ENCODE measurements around the gene PSMB11. TPM values are rescaled to one million over a fixed set of nuclear protein-coding genes. Genes with fewer than 3 reads are reported as not detected.
A peak's percentile ranks its signal among the peaks of the same experiment; 100 is the strongest.

The PSMB11 gene
- total RNA-seq, 1 experiment from 2014 or later, result not detected

DNA sequence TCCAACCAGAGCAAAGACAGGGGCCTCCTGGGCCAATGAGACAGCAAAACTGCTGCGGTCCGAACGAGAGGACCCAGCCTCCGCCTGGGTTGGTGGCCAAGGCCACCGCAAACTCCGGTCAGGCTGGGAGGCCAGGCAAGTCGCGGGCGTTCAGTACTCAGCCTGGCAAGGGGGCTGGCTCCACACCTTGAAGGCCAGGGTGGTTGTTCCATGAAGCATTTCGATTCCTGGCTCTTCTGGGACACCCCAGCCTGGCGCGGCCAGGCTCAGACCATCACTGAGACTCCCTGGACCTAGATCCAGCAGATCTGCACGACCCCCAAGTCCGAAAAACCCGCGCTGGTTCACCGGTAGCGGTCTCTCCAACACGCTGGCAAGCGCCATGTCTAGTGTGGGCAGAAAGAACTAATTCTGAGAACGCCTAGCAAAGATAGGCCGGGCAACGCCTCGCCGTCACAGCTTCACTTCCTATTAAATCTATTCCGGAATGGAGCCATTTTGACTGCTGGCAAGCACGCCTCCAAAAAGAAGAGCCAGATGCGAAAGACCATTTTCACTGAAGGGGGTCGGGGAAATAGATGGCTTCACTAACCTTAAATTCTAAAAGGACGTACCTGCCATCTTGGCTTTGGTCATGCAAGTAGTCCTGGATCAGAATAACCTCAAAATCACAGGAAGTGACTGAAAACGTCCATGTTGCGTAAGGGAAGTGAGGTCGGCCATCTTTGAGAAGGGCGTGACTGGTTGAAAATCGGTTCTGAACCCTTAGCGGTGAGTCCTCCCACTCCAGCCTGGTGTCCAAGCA, 7.3 kb upstream of the PSMB11 start, which contains the start of gene PSMB5:
TSS of gene PSMB5 (minus strand) at position 403 of the 805 bp plus-strand sequence. CDS start at position 384, 19 bp downstream.
- Histone ChIP-seq H3K9me2 (replicated peaks; ENCODE audit: low read length) (no peaks in the 10 kb centered on the region), H3K4me2 (ENCODE audit: low read length) (peak within 1 kb of the TSS; percentile 90), H3K27me3 (ENCODE audit: low read length) (no peaks in the 10 kb centered on the region), H3F3A (ENCODE audit: low read length, unreplicated experiment) (peaks cover 4% of the 10 kb centered on the region), H3K4me3 (ENCODE audit: low read length) (peak within 1 kb of the TSS; percentile 89), H3K9me3 (ENCODE audit: low read length) (no peaks in the 10 kb centered on the region), H4K20me1 (ENCODE audit: low read length) (no peaks in the 10 kb centered on the region), H3K36me3 (ENCODE audit: low read depth, low read length) (peaks cover 20% of the 10 kb centered on the region), H2AFZ (ENCODE audit: low read length) (peak within 1 kb of the TSS; percentile 91), H3K9ac (ENCODE audit: low read length) (peak within 1 kb of the TSS; percentile 99), H3K79me2 (ENCODE audit: low read length) (peaks cover 42% of the 10 kb centered on the region), H3K27ac (ENCODE audit: low read length) (peak within 1 kb of the TSS; percentile 88), H3K4me1 (ENCODE audit: insufficient read depth, low read length) (peaks cover 20% of the 10 kb centered on the region)
- no peak for TF ChIP-seq EZH2 (IDR thresholded peaks at IDR 0.05; ENCODE audit: low read length, unreplicated experiment)
- TF ChIP-seq EZH2phosphoT487 (IDR thresholded peaks at IDR 0.05; ENCODE audit: borderline replicate concordance, low read length), result no peak
- TF ChIP-seq CTCF (conservative IDR thresholded peaks at IDR 0.05; ENCODE audit: low read depth, low read length), result no peak
- peak; percentile 96 for ATAC-seq
- intact Hi-C loops (cut with micrococcal nuclease), result loop anchor here (1.0 kb wide), 1 partner anchor 26 kb away; no protein-coding TSS in a partner anchor
- CTCF ChIA-PET, result interaction anchor here (0.7 kb wide), 1 partner anchor 48 kb away, joined by 8 read pairs; no protein-coding TSS in a partner anchor
- POLR2A ChIA-PET (ENCODE audit: unreplicated experiment), result interaction anchor here (0.6 kb wide), 1 partner anchor 52 kb away, joined by 3 read pairs; the partner anchor contains the start of gene AJUBA
- DNase-seq, result peak; percentile 95
- BruUV-seq (replicated peaks), result no TSS peak

DNA sequence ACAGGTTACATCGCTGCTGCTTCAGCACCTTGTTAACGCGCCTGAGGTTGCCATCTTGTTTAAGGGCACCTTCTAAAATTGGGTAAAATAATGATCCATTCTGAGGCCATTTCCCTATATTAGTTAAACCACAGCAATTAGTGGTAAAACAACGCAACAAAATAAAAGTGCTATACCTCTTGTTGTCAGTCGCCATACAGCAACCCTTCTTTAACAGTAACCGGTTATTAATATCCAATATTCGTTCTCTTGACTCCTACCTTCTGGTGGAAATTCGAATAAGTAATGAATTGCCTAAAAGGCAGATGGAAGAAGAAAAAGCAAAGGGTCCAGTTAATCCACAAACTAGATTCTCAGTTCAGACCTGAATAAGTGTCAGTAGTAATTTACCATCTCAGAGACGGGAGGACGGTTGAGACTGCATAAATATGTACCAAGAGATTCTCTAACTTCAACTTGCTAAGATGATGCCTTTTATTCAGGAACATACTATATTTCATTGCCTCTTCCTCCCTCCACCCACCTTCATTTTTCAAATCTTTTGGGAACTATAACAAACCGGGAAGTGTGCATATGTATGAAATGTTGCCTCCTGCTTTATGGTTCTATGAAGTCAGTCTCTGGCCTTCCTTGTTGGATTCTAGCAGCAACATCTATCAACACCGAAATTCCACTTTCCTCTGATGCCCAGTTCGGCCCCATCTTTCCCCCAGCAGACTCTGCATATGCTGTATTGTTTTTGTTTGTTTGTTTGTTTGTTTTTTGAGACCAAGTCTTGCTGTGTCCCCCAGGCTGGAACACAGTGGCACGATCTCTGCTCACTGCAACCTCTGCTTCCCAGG, 6.5 kb upstream of the PSMB11 start:
- H3K27me3 ChIP-seq (ENCODE audit: low read length), result no peaks in the 10 kb centered on the region
- TF ChIP-seq CTCF (conservative IDR thresholded peaks at IDR 0.05; ENCODE audit: low read depth, low read length) (no peak), EZH2 (IDR thresholded peaks at IDR 0.05; ENCODE audit: low read length, unreplicated experiment) (no peak)
- H3K9ac ChIP-seq (ENCODE audit: low read length), result peak overlapping the region; percentile 99
- H3K9me3 ChIP-seq (ENCODE audit: low read length), result no peaks in the 10 kb centered on the region
- no peaks in the 10 kb centered on the region for H3K9me2 ChIP-seq (replicated peaks; ENCODE audit: low read length)
- H4K20me1 ChIP-seq (ENCODE audit: low read length), result no peaks in the 10 kb centered on the region
- POLR2A ChIA-PET (ENCODE audit: unreplicated experiment), result no interaction called here
- H3K36me3 ChIP-seq (ENCODE audit: low read depth, low read length), result peaks cover 20% of the 10 kb centered on the region
- TSS peak; percentile 50 for BruUV-seq (replicated peaks)
- H3K4me3 ChIP-seq (ENCODE audit: low read length), result peak overlapping the region; percentile 89; the same call in 1 of the 2 replicates
- intact Hi-C loops (cut with micrococcal nuclease), result no loop called here
- H3F3A ChIP-seq (ENCODE audit: low read length, unreplicated experiment), result peaks cover 4% of the 10 kb centered on the region
- peaks cover 20% of the 10 kb centered on the region for H3K4me1 ChIP-seq (ENCODE audit: insufficient read depth, low read length)
- CTCF ChIA-PET, result no interaction called here
- no peak for DNase-seq
- peak overlapping the region; percentile 91 for H2AFZ ChIP-seq (ENCODE audit: low read length)
- H3K27ac ChIP-seq (ENCODE audit: low read length), result peak overlapping the region; percentile 88
- H3K79me2 ChIP-seq (ENCODE audit: low read length), result peaks cover 39% of the 10 kb centered on the region
- H3K4me2 ChIP-seq (ENCODE audit: low read length), result peak overlapping the region; percentile 90
- ATAC-seq, result no peak

All from PC-3 (cell line).